Liver (tissue), 9 donors: ENCODE results near the gene PPP1R36. TPM values are rescaled to one million over a fixed set of nuclear protein-coding genes. Genes with fewer than 3 reads are reported as not detected.

ENCODE experiments used
- DNase-seq: peaks from one replicate; pipeline ENCODE4 v3.0.0-alpha.2; 2017; ENCODE audit warnings: low spot score
- H3K27ac ChIP-seq, 2 donors: one replicate each; pipeline ENCODE4 v1.7.0; 2013; ENCODE audit warnings: inconsistent platforms in 2 of 2, low read length in 2 of 2, control low read depth in 1 of 2, low read depth in 1 of 2, mild to moderate bottlenecking in 1 of 2
- H3K27me3 ChIP-seq, 4 donors: one replicate each; pipeline versions ENCODE4 v1.6.1 to v1.7.0; 2013; ENCODE audit warnings: low read length in 3 of 4, inconsistent platforms in 1 of 4, mild to moderate bottlenecking in 1 of 4, moderate library complexity in 1 of 4; ENCODE audit not compliant: control insufficient read depth in 4 of 4, insufficient read depth in 4 of 4
- H3K36me3 ChIP-seq, 4 donors: one replicate each; pipeline versions ENCODE4 v1.6.1 to v1.7.0; 2013; ENCODE audit warnings: low read length in 3 of 4, mild to moderate bottlenecking in 3 of 4, low read depth in 1 of 4, moderate library complexity in 1 of 4; ENCODE audit not compliant: control insufficient read depth in 4 of 4, insufficient read depth in 3 of 4
- H3K4me1 ChIP-seq, 4 donors: one replicate each; pipeline versions ENCODE4 v1.6.1 to v1.7.0; 2013; ENCODE audit warnings: low read length in 3 of 4, mild to moderate bottlenecking in 3 of 4, moderate library complexity in 1 of 4; ENCODE audit not compliant: control insufficient read depth in 4 of 4, insufficient read depth in 4 of 4
- H3K4me3 ChIP-seq, 3 donors: one replicate each; pipeline versions ENCODE4 v1.6.1 to v1.7.0; 2013; ENCODE audit warnings: low read length in 3 of 3, control low read depth in 1 of 3, low read depth in 1 of 3, mild to moderate bottlenecking in 1 of 3
- H3K9ac ChIP-seq, 2 donors: one replicate each; pipeline ENCODE4 v1.7.0; 2013; ENCODE audit warnings: low read length in 2 of 2, mild to moderate bottlenecking in 2 of 2, moderate library complexity in 2 of 2, control low read depth in 1 of 2, low read depth in 1 of 2
- H3K9me3 ChIP-seq, 4 donors: one replicate each; pipeline versions ENCODE4 v1.6.1 to v1.7.0; 2013; ENCODE audit warnings: low read length in 3 of 4; ENCODE audit not compliant: control insufficient read depth in 4 of 4
- ATF3 ChIP-seq: IDR thresholded peaks from 2 replicates; pipeline ENCODE4 v1.6.1; 2016; ENCODE audit warnings: antibody characterized with exemption
- CTCF ChIP-seq: fragments of 150-350 bp; IDR thresholded peaks from 2 replicates; pipeline ENCODE4 v1.5.1; 2017; ENCODE audit warnings: improper control_type of control experiment, low read depth, low read length; ENCODE audit not compliant: missing input control
- EGR1 ChIP-seq, 2 donors: IDR thresholded peaks; 2 replicates each; pipeline ENCODE4 v1.6.1; 2016 to 2018; ENCODE audit warnings: antibody characterized with exemption in 2 of 2, low read depth in 2 of 2
- FOXA1 ChIP-seq: IDR thresholded peaks from 2 replicates; pipeline ENCODE4 v1.6.1; 2016; ENCODE audit warnings: antibody characterized with exemption
- FOXA2 ChIP-seq: IDR thresholded peaks from 2 replicates; pipeline ENCODE4 v1.6.1; 2016; ENCODE audit warnings: antibody characterized with exemption
- GABPA ChIP-seq, 2 donors: IDR thresholded peaks in 1 of 2; conservative IDR thresholded peaks in 1 of 2; 2 replicates each; pipeline ENCODE4 v1.6.1; 2016; ENCODE audit warnings: antibody characterized with exemption in 2 of 2, mild to moderate bottlenecking in 1 of 2, moderate library complexity in 1 of 2
- HNF4A ChIP-seq, 2 donors: conservative IDR thresholded peaks; 2 replicates each; pipeline ENCODE4 v1.6.1; 2016; ENCODE audit warnings: antibody characterized with exemption in 2 of 2, mild to moderate bottlenecking in 2 of 2
- HNF4G ChIP-seq: IDR thresholded peaks from 2 replicates; pipeline ENCODE4 v1.6.1; 2016; ENCODE audit warnings: antibody characterized with exemption
- JUND ChIP-seq, 2 donors: IDR thresholded peaks; 2 replicates each; pipeline ENCODE4 v1.6.1; 2016; ENCODE audit warnings: antibody characterized with exemption in 2 of 2
- MAX ChIP-seq: IDR thresholded peaks from 2 replicates; pipeline ENCODE4 v1.6.1; 2016; ENCODE audit warnings: antibody characterized with exemption
- NR2F2 ChIP-seq: IDR thresholded peaks from 2 replicates; pipeline ENCODE4 v1.6.1; 2016; ENCODE audit warnings: antibody characterized with exemption
- RAD21 ChIP-seq, 2 donors: IDR thresholded peaks; 2 replicates each; pipeline ENCODE4 v1.6.1; 2016; ENCODE audit warnings: antibody characterized with exemption in 2 of 2, mild to moderate bottlenecking in 2 of 2
- REST ChIP-seq: IDR thresholded peaks from 2 replicates; pipeline ENCODE4 v1.6.1; 2016; ENCODE audit warnings: antibody characterized with exemption, mild to moderate bottlenecking
- RXRA ChIP-seq, 2 donors: IDR thresholded peaks; 2 replicates each; pipeline ENCODE4 v1.6.1; 2017 to 2018; ENCODE audit warnings: antibody characterized with exemption in 2 of 2, mild to moderate bottlenecking in 1 of 2
- SP1 ChIP-seq: IDR thresholded peaks from 2 replicates; pipeline ENCODE4 v1.6.1; 2018; ENCODE audit warnings: antibody characterized with exemption, mild to moderate bottlenecking
- TAF1 ChIP-seq: conservative IDR thresholded peaks from 2 replicates; pipeline ENCODE4 v1.6.1; 2016; ENCODE audit warnings: antibody characterized with exemption, mild to moderate bottlenecking
- YY1 ChIP-seq: IDR thresholded peaks from 2 replicates; pipeline ENCODE4 v1.6.1; 2016; ENCODE audit warnings: antibody characterized with exemption, mild to moderate bottlenecking
- ZBTB33 ChIP-seq: IDR thresholded peaks from 2 replicates; pipeline ENCODE4 v1.6.1; 2016; ENCODE audit warnings: antibody characterized with exemption
- WGBS: extraction: QIAGEN DNeasy Blood & Tissue Kit; methylation state at CpG from one replicate; pipeline ENCODE4 v1.1.7; 2013; 5-methylcytosine and 5-hydroxymethylcytosine counted together
- polyA plus RNA-seq, 2 donors: library from polyadenylated mRNA; stranded (reverse) in 1 of 2; unstranded in 1 of 2; fragments of 200-250 nt in 1 of 2; fragments of >200 nt in 1 of 2; fragmentation: Nextera tagmentation in 1 of 2; extraction: Ambion mirVana in 1 of 2; gene quantifications; one replicate each; pipeline versions ENCODE4 v1.2.1 to v1.2.3, GENCODE V29; 2013 to 2015
- total RNA-seq, 2 donors: library from RNA; depleted of rRNA; stranded (reverse); fragments of >200 nt; gene quantifications; one replicate each; pipeline ENCODE4 v1.2.3, GENCODE V29; 2014
- donor health status: healthy.
- donor health status: healthy.
- donor health status: healthy.
- donor health status: healthy.
- donor health status: healthy.

The PPP1R36 gene
- total and polyA plus RNA-seq, 4 donors: 0.08 to 0.09 (median 0.08) TPM; not detected in 1

- 30% methylated on average over 8 of the region's 8 CpGs for WGBS
- H3K9ac ChIP-seq: peak overlapping the region in 1 of 2 donors; percentile 78
Measured at GRCh38 chr14:64501411-64502171, 48.2 kb upstream of the PPP1R36 start.

More at GRCh38 chr14:64501411-64502171, 48.2 kb upstream of the PPP1R36 start:
- peak in 1 of 2 donors; percentile 22 for TF ChIP-seq RAD21 (IDR thresholded peaks at IDR 0.05)
- TF ChIP-seq YY1: peak; percentile 82
- no peak for TF ChIP-seq ZBTB33
- peak; percentile 63 for TF ChIP-seq REST
- no peak for TF ChIP-seq HNF4G
- TF ChIP-seq EGR1 (IDR thresholded peaks at IDR 0.05; ENCODE audit: low read depth in 2 of 2): no peak
- TF ChIP-seq NR2F2: no peak
- TF ChIP-seq RXRA (IDR thresholded peaks at IDR 0.05): peak in 1 of 2 donors; percentile 49
- TF ChIP-seq SP1: peak; percentile 60
- TF ChIP-seq JUND (IDR thresholded peaks at IDR 0.05): peak in 1 of 2 donors; percentile 32
- TF ChIP-seq CTCF: no peak
- TF ChIP-seq TAF1: peak; percentile 13
- no peak for TF ChIP-seq FOXA1
- TF ChIP-seq ATF3: no peak
- peak; percentile 46 to 57 for TF ChIP-seq HNF4A (conservative IDR thresholded peaks at IDR 0.05)
- TF ChIP-seq MAX: peak; percentile 22
- TF ChIP-seq GABPA (IDR thresholded peaks at IDR 0.05 in 1 of 2, conservative IDR thresholded peaks at IDR 0.05 in 1 of 2): no peak
- TF ChIP-seq FOXA2: no peak
- peaks cover 8 to 30% (median 17%) of the 10 kb centered on the region in 4 donors for H3K4me1 ChIP-seq
- DNase-seq: no peak
- peaks cover 0 to 2% (median 0%) of the 10 kb centered on the region in 4 donors for H3K36me3 ChIP-seq
- H3K27me3 ChIP-seq: no peaks in the 10 kb centered on the region
- no peaks in the 10 kb centered on the region for H3K9me3 ChIP-seq
- peak overlapping the region; percentile 7 to 22 (median 14) for H3K4me3 ChIP-seq
- H3K27ac ChIP-seq: peak overlapping the region; percentile 99 to 100
